Measurements from ENCODE around the gene ATP6V0D1. TPM values are rescaled to one million over a fixed set of nuclear protein-coding genes. Genes with fewer than 3 reads are reported as not detected.

The ATP6V0D1 gene
- total and polyA plus RNA-seq, 2 of the 4 experiments (the other 2 are of a cell fraction) = 112 to 124 TPM

DNA sequence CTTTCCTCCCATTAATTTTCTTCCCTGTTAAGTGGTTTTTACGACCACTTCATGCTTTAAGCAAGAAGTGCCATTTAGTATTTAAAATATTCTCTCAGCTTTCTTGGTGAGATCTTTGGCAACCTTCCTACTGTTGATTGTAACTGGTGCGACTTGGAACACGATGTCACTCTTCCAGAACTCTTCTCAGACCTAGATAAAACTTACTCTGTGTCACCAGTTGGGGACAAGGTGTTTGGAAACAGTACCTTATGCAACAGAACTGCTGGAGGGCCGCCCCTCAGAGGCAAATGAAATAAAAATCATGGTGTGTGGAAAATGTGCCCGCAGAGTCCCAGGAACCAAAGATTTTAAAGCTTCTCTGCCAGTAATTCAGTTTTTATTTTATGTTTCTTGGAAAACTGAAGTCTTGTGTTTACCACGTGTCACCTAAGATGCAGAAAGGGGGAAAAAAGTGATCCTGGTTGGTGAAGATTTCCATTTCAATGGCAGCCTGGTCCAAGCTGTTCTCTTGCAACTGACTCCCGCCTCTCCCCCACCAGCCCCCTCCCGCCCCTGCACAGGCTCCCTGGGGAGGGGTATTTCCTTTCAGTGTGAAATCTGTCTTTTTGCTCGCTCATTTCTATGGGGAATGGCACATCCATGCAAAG is 57.2 kb downstream of the ATP6V0D1 start:
- in situ Hi-C loops (cut with MboI; ENCODE audit: low sequenced_read_pairs) (no loop called here), dilution Hi-C loops (cut with HindIII; ENCODE audit: low sequenced_read_pairs, unreplicated experiment) (no loop called here), intact Hi-C loops (cut with micrococcal nuclease) (no loop called here)
- Histone ChIP-seq H3K4me3 (ENCODE audit: insufficient read depth, low read depth, low read length) (no peak overlapping the region), H3K9ac (ENCODE audit: low read depth, low read length) (no peak overlapping the region), H4K5ac (ENCODE audit: low read depth, low read length) (no peak overlapping the region), H2BK120ac (ENCODE audit: low read depth, low read length) (no peak overlapping the region), H3K56ac (ENCODE audit: extremely low read depth, insufficient read depth, low read length) (no peak overlapping the region), H2BK5ac (ENCODE audit: low read depth, low read length, poor library complexity, severe bottlenecking) (no peak overlapping the region), H3K27me3 (ENCODE audit: control insufficient read depth, insufficient read depth, low read length) (peaks cover 36% of the 10 kb centered on the region), H3K9me3 (ENCODE audit: control insufficient read depth, insufficient read depth, low read length) (no peaks in the 10 kb centered on the region), H3K14ac (replicated peaks; ENCODE audit: low read depth, low read length) (no peak overlapping the region), H4K91ac (ENCODE audit: insufficient read depth, low read depth, low read length) (no peak overlapping the region), H2BK15ac (ENCODE audit: low read depth, low read length) (no peak overlapping the region), H2BK20ac (ENCODE audit: low read depth, low read length) (no peak overlapping the region), H2AK5ac (ENCODE audit: low read depth, low read length) (no peak overlapping the region), H4K20me1 (ENCODE audit: insufficient read depth, low read length) (peaks cover 4% of the 10 kb centered on the region; the same call in 1 of the 2 replicates), H3K79me1 (ENCODE audit: low read depth in 1 of 2, low read length in 2 of 2) (no peaks in the 10 kb centered on the region), H3K36me3 (ENCODE audit: control insufficient read depth, insufficient read depth, low read length) (no peaks in the 10 kb centered on the region), H4K8ac (ENCODE audit: low read depth in 2 of 2, low read length in 2 of 2) (no peak overlapping the region), H3K4ac (ENCODE audit: low read depth, low read length) (no peak overlapping the region), H3K27ac (ENCODE audit: insufficient read depth, low read length) (no peak overlapping the region), H3K4me1 (ENCODE audit: control insufficient read depth, insufficient read depth, low read length) (no peaks in the 10 kb centered on the region; the same call in 1 of the 2 replicates), H3K9me1 (ENCODE audit: insufficient read depth, low read length) (no peaks in the 10 kb centered on the region), H3K18ac (ENCODE audit: low read depth, low read length) (no peak overlapping the region), H3K4me2 (ENCODE audit: low read depth, low read length) (no peak overlapping the region), H2AFZ (replicated peaks; ENCODE audit: low read length, poor library complexity) (no peak overlapping the region), H3K23ac (ENCODE audit: low read depth, low read length) (no peak overlapping the region), H2AK9ac (replicated peaks; ENCODE audit: low read depth, low read length, poor library complexity) (no peak overlapping the region)
- no peak for DNase-seq
- ATAC-seq (ENCODE audit: low read depth) = no peak
- TF ChIP-seq RFX5 (IDR thresholded peaks at IDR 0.05; ENCODE audit: low read depth, low read length) = no peak
- TF ChIP-seq FOS (IDR thresholded peaks at IDR 0.05; ENCODE audit: low read depth, low read length) = no peak
- TF ChIP-seq MXI1 (IDR thresholded peaks at IDR 0.05; ENCODE audit: borderline replicate concordance, low read depth, low read length) = no peak
- TF ChIP-seq, protein P1, sequence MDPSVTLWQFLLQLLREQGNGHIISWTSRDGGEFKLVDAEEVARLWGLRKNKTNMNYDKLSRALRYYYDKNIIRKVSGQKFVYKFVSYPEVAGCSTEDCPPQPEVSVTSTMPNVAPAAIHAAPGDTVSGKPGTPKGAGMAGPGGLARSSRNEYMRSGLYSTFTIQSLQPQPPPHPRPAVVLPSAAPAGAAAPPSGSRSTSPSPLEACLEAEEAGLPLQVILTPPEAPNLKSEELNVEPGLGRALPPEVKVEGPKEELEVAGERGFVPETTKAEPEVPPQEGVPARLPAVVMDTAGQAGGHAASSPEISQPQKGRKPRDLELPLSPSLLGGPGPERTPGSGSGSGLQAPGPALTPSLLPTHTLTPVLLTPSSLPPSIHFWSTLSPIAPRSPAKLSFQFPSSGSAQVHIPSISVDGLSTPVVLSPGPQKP (IDR thresholded peaks at IDR 0.05; ENCODE audit: borderline replicate concordance, low read depth, low read length) = no peak
- no peak for TF ChIP-seq NFE2L2 (IDR thresholded peaks at IDR 0.05; ENCODE audit: low read depth, low read length)
- TF ChIP-seq POLR2A (IDR thresholded peaks at IDR 0.05; ENCODE audit: low read depth, low read length) = no peak
- no peak for TF ChIP-seq MAZ (IDR thresholded peaks at IDR 0.05; ENCODE audit: borderline replicate concordance, low read depth, low read length)
- no peak for TF ChIP-seq SMC3 (IDR thresholded peaks at IDR 0.05; ENCODE audit: low read depth, low read length)
- no peak for TF ChIP-seq MAFK (IDR thresholded peaks at IDR 0.05; ENCODE audit: low read depth, low read length)
- TF ChIP-seq RAD21 (IDR thresholded peaks at IDR 0.05; ENCODE audit: low read length) = no peak
- no peak for TF ChIP-seq RCOR1 (IDR thresholded peaks at IDR 0.05; ENCODE audit: insufficient replicate concordance, low read length)
- TF ChIP-seq, protein P2, sequence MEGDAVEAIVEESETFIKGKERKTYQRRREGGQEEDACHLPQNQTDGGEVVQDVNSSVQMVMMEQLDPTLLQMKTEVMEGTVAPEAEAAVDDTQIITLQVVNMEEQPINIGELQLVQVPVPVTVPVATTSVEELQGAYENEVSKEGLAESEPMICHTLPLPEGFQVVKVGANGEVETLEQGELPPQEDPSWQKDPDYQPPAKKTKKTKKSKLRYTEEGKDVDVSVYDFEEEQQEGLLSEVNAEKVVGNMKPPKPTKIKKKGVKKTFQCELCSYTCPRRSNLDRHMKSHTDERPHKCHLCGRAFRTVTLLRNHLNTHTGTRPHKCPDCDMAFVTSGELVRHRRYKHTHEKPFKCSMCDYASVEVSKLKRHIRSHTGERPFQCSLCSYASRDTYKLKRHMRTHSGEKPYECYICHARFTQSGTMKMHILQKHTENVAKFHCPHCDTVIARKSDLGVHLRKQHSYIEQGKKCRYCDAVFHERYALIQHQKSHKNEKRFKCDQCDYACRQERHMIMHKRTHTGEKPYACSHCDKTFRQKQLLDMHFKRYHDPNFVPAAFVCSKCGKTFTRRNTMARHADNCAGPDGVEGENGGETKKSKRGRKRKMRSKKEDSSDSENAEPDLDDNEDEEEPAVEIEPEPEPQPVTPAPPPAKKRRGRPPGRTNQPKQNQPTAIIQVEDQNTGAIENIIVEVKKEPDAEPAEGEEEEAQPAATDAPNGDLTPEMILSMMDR (conservative IDR thresholded peaks at IDR 0.05; ENCODE audit: low read depth, low read length) = no peak
- TF ChIP-seq CHD1 (IDR thresholded peaks at IDR 0.05; ENCODE audit: low read depth, low read length) = no peak
- TF ChIP-seq BHLHE40 (IDR thresholded peaks at IDR 0.05; ENCODE audit: low read depth, low read length) = no peak
- TF ChIP-seq USF2 (IDR thresholded peaks at IDR 0.05; ENCODE audit: low read depth, low read length) = no peak
- WGBS, 2 experiments (ENCODE audit: extremely low coverage in 2 of 2, insufficient read length in 1 of 2) = no CpG with 5 or more reads among the region's 9 CpGs
- ChIA-PET POLR2A (ENCODE audit: unreplicated experiment) (no interaction called here), CTCF (interaction anchor here (0.8 kb wide), 1 partner anchor 10 kb away, joined by 3 read pairs; no protein-coding TSS in a partner anchor)
- no TSS peak for BruUV-seq (replicated peaks)
